GM12878 (cell line): ENCODE measurements around the gene PLPPR1. TPM values are rescaled to one million over a fixed set of nuclear protein-coding genes. Genes with fewer than 3 reads are reported as not detected.

Source experiments
- ATAC-seq: fragments of 200-7000 bp; cut with Tn5 transposase; 3 replicates; pipeline ENCODE4 v1.9.1; 2020; ENCODE audit warnings: mild to moderate bottlenecking, moderate library complexity
- BruUV-seq: library from RNA; stranded (reverse); fragments of 400-500 nt; replicated peaks from 2 replicates; lab custom pipeline; 2021; lab: Mats Ljungman, UMichigan
- CTCF ChIA-PET: fragments of 300-600 bp; sonication (Branson Sonifier 250); formaldehyde crosslinking; extraction: SDS; loops from one replicate; lab custom pipeline; 2021; ENCODE audit warnings: inconsistent platforms; lab: Yijun Ruan, JAX
- POLR2A ChIA-PET: fragments of 350-600 bp; formaldehyde crosslinking; extraction: SDS; loops from one replicate; lab custom pipeline; 2021; ENCODE audit warnings: inconsistent platforms; lab: Charles Lee
- RAD21 ChIA-PET: fragments of 300-600 bp; sonication (Branson Sonifier 250); formaldehyde crosslinking; loops from one replicate; lab custom pipeline; 2023; ENCODE audit warnings: antibody characterized with exemption; ENCODE audit not compliant: unreplicated experiment; lab: Charles Lee
- SMC1A ChIA-PET: fragments of 300-600 bp; sonication (Branson Sonifier 250); formaldehyde crosslinking; loops from one replicate; lab custom pipeline; 2023; ENCODE audit not compliant: unreplicated experiment, uncharacterized antibody; lab: Charles Lee
- DNase-seq: peaks from one replicate; pipeline ENCODE4 v3.0.0-alpha.2; 2011; ENCODE audit warnings: low read depth, low spot score
- FAIRE-seq: peaks from 3 replicates; lab custom pipeline; 2011; peaks lifted over from hg19 to GRCh38; lab: Jason Lieb, UNC
- H2AFZ ChIP-seq: 2 replicates; pipeline ENCODE4 v1.6.0; 2011; ENCODE audit warnings: low read depth, low read length, control low read depth; ENCODE audit not compliant: control insufficient read depth
- H3K27ac ChIP-seq: 2 replicates; pipeline ENCODE4 v1.5.1; 2011; ENCODE audit warnings: control low read depth; ENCODE audit not compliant: control insufficient read depth, insufficient read depth
- H3K27me3 ChIP-seq, 2 experiments: replicated peaks in 1 of 2; 2 replicates each; pipeline versions ENCODE4 v1.6.0 to v1.6.1; 2011; ENCODE audit warnings: low read length in 1 of 2; ENCODE audit not compliant: control insufficient read depth in 2 of 2, insufficient read depth in 2 of 2
- H3K36me3 ChIP-seq, 2 experiments: 2 replicates each; pipeline ENCODE4 v1.5.1; 2011; ENCODE audit warnings: low read length in 1 of 2; ENCODE audit not compliant: control insufficient read depth in 2 of 2, insufficient read depth in 2 of 2
- H3K4me1 ChIP-seq: 2 replicates; pipeline ENCODE4 v1.6.1; 2011; ENCODE audit warnings: mild to moderate bottlenecking, low read length, moderate library complexity, mixed read lengths; ENCODE audit not compliant: control insufficient read depth, insufficient read depth
- H3K4me2 ChIP-seq: 2 replicates; pipeline ENCODE4 v1.6.0; 2011; ENCODE audit warnings: control low read depth; ENCODE audit not compliant: control insufficient read depth, insufficient read depth
- H3K4me3 ChIP-seq: fragments of 200-600 bp; sonication (generic); 2 replicates; pipeline ENCODE4 v1.5.1; 2016
- H3K79me2 ChIP-seq: 2 replicates; pipeline ENCODE4 v1.6.0; 2011; ENCODE audit warnings: low read length; ENCODE audit not compliant: control insufficient read depth, insufficient read depth
- H3K9ac ChIP-seq: 2 replicates; pipeline ENCODE4 v1.8.0; 2011; ENCODE audit warnings: low read length, control low read depth, mixed read lengths; ENCODE audit not compliant: control insufficient read depth, insufficient read depth
- H3K9me3 ChIP-seq: replicated peaks from 3 replicates; pipeline ENCODE4 v1.5.1; 2011; ENCODE audit warnings: mild to moderate bottlenecking, low read length; ENCODE audit not compliant: control insufficient read depth, insufficient read depth
- H4K20me1 ChIP-seq: 2 replicates; pipeline ENCODE4 v1.6.0; 2011; ENCODE audit not compliant: control insufficient read depth, insufficient read depth
- ASH2L ChIP-seq: fragments of 300-600, 200-600 bp; sonication (generic); IDR thresholded peaks from 2 replicates; pipeline ENCODE4 v1.6.1; 2017; ENCODE audit warnings: low read depth, mild to moderate bottlenecking, borderline replicate concordance
- E2F8 ChIP-seq: fragments of 450-650 bp; IDR thresholded peaks from 2 replicates; pipeline ENCODE4 v1.6.1; 2018; ENCODE audit warnings: mild to moderate bottlenecking, low read depth, moderate library complexity; ENCODE audit not compliant: partially characterized antibody
- IKZF2 ChIP-seq, 2 experiments: fragments of 450-650 bp; IDR thresholded peaks; 2 replicates each; pipeline ENCODE4 v1.6.1; 2017; ENCODE audit warnings: mild to moderate bottlenecking in 2 of 2, moderate library complexity in 2 of 2
- LARP7 ChIP-seq: fragments of 450-650 bp; IDR thresholded peaks from 2 replicates; pipeline ENCODE4 v1.6.1; 2017; ENCODE audit warnings: mild to moderate bottlenecking
- NRF1 ChIP-seq: conservative IDR thresholded peaks from 2 replicates; pipeline ENCODE4 v1.6.1; 2011; ENCODE audit warnings: mild to moderate bottlenecking, low read depth, low read length, improper control_type of control experiment
- SRF ChIP-seq, 2 experiments: IDR thresholded peaks; 2 replicates each; pipeline ENCODE4 v1.6.1; 2011; ENCODE audit warnings: low read depth in 2 of 2, low read length in 2 of 2, mild to moderate bottlenecking in 1 of 2, moderate library complexity in 1 of 2
- SUPT20H ChIP-seq: IDR thresholded peaks from 2 replicates; pipeline ENCODE4 v1.6.1; 2011; ENCODE audit warnings: low read depth, mild to moderate bottlenecking, low read length, moderate library complexity, borderline replicate concordance; ENCODE audit not compliant: control insufficient read depth
- TCF3 ChIP-seq: IDR thresholded peaks from 2 replicates; pipeline ENCODE4 v1.6.1; 2012; ENCODE audit warnings: low read depth, mild to moderate bottlenecking, low read length, borderline replicate concordance; ENCODE audit not compliant: insufficient read depth
- WGBS: methylation state at CpG from one replicate; pipeline ENCODE4 v1.1.6; 2016; ENCODE audit warnings: low lambda C conversion rate; ENCODE audit not compliant: insufficient replicate concordance, insufficient coverage; ENCODE audit errors: missing lambda C conversion rate; 5-methylcytosine and 5-hydroxymethylcytosine counted together
- in situ Hi-C: fragments of 300-500 bp; cut with MboI; formaldehyde crosslinking; loops from 9 replicates; pipeline ENCODE4 v1.14.3; 2018; ENCODE audit warnings: mixed read lengths
- intact Hi-C: fragments of 100-400 bp; cut with micrococcal nuclease; formaldehyde crosslinking; loops from one replicate; pipeline ENCODE4 v1.14.2; 2022; ENCODE audit not compliant: unreplicated experiment
- polyA plus RNA-seq, 11 experiments: library from polyadenylated mRNA; depleted of rRNA in 4 of 11; unstranded in 6 of 11; stranded (reverse) in 5 of 11; fragments of >200 nt; fragmentation: Nextera tagmentation in 4 of 11; fragmentation: Illumina TruSeq in 1 of 11; extraction: Ambion mirVana in 4 of 11; extraction: Trizol in 1 of 11; gene quantifications; 1 replicate in 1 of 11; 2 replicates in 10 of 11; pipeline versions ENCODE4 v1.2.1 to v1.2.3, GENCODE V29; 2011 to 2016; ENCODE audit warnings: inconsistent platforms in 2 of 11, missing spikeins in 2 of 11, low read depth in 1 of 11
- total RNA-seq, 4 experiments: library from RNA; depleted of rRNA in 3 of 4; stranded (reverse); fragments of >200 nt in 3 of 4; fragmentation: Illumina TruSeq in 1 of 4; extraction: Trizol in 1 of 4; gene quantifications; 2 replicates each; pipeline versions ENCODE4 v1.2.1 to v1.2.3, GENCODE V29; 2013 to 2021

The PLPPR1 gene
- total and polyA plus RNA-seq, 10 of the 15 experiments (the other 5 are each of a cell fraction or from before 2014, with no cell fraction given) = 0.69 TPM; not detected in 9

GRCh38 chr9:101336091-101336490, 307.6 kb downstream of the PLPPR1 start:
- ChIA-PET RAD21 (no interaction called here), POLR2A (no interaction called here), CTCF (interaction anchor here (0.6 to 1.7 kb wide), 3 partner anchors 11 to 45 kb away, joined by 3 to 6 read pairs (median 3); no protein-coding TSS in a partner anchor), SMC1A (no interaction called here)
- H3K27me3 ChIP-seq = no peaks in the 10 kb centered on the region
- no peaks in the 10 kb centered on the region for H3K36me3 ChIP-seq
- in situ Hi-C loops = no loop called here
- no peak for DNase-seq
- no peaks in the 10 kb centered on the region for H4K20me1 ChIP-seq
- no peak overlapping the region for H3K27ac ChIP-seq
- H3K4me1 ChIP-seq = no peaks in the 10 kb centered on the region
- H2AFZ ChIP-seq = no peak overlapping the region
- no peak overlapping the region for H3K9ac ChIP-seq
- H3K4me2 ChIP-seq = no peak overlapping the region
- H3K4me3 ChIP-seq = no peak overlapping the region
- ATAC-seq = no peak
- no peaks in the 10 kb centered on the region for H3K79me2 ChIP-seq
- no peak for TF ChIP-seq E2F8
- TF ChIP-seq IKZF2 (IDR thresholded peaks at IDR 0.05) = no peak
- TF ChIP-seq ASH2L = no peak
- TF ChIP-seq LARP7 = no peak
- FAIRE-seq = no peak
- BruUV-seq = no TSS peak
- intact Hi-C loops = no loop called here
- H3K9me3 ChIP-seq = no peaks in the 10 kb centered on the region

GRCh38 chr9:101337237-101337636, 308.7 kb downstream of the PLPPR1 start:
- in situ Hi-C loops = no loop called here
- intact Hi-C loops = no loop called here
- Histone ChIP-seq H3K4me1 (no peaks in the 10 kb centered on the region), H3K4me3 (no peak overlapping the region), H3K79me2 (no peaks in the 10 kb centered on the region), H3K4me2 (no peak overlapping the region), H3K36me3 (no peaks in the 10 kb centered on the region), H3K27me3 (no peaks in the 10 kb centered on the region), H3K9me3 (no peaks in the 10 kb centered on the region), H3K27ac (no peak overlapping the region)
- ChIA-PET RAD21 (no interaction called here), POLR2A (no interaction called here), SMC1A (no interaction called here), CTCF (no interaction called here)
- DNase-seq = no peak
- no peak for ATAC-seq
- TF ChIP-seq SUPT20H (no peak), SRF (IDR thresholded peaks at IDR 0.05; ENCODE audit: low read depth in 2 of 2, low read length in 2 of 2) (no peak), NRF1 (no peak), TCF3 (no peak)
- TF ChIP-seq, all 136 proteins: peak for 0
- H3K9ac ChIP-seq = no peak overlapping the region
- no peaks in the 10 kb centered on the region for H4K20me1 ChIP-seq
- WGBS = 2% methylated on average over 2 of the region's 2 CpGs
- no peak for FAIRE-seq
- BruUV-seq = no TSS peak
- H2AFZ ChIP-seq = no peak overlapping the region
